Measurements from ENCODE around the gene GRK5. TPM values are rescaled to one million over a fixed set of nuclear protein-coding genes. Genes with fewer than 3 reads are reported as not detected.

GRK5 gene
- total RNA-seq, 1 experiment from 2014 or later: 2.3 TPM

DNA sequence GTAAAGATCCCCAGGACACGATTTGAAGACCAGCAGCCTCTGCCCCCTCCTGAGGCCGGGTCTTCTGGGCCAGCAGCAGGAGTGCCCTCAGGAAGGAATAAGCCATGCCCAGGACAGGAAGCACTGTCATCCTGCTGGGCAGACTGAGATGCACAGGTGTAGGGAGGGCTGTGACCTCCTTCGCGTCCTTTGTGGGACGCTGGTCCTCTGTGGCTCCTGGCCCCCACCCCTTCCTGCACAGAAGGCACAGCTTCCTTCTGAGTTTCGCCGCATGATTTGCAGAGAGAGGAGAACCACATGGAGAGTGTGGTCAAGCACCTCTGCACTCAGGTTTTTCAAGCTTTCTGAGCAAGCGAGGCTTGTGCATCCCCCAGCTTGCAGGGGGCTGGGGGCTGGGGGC, 222.4 kb downstream of the GRK5 start:
- ATAC-seq (no peak), DNase-seq (ENCODE audit: low spot score) (no peak)
- TF ChIP-seq, protein P1, sequence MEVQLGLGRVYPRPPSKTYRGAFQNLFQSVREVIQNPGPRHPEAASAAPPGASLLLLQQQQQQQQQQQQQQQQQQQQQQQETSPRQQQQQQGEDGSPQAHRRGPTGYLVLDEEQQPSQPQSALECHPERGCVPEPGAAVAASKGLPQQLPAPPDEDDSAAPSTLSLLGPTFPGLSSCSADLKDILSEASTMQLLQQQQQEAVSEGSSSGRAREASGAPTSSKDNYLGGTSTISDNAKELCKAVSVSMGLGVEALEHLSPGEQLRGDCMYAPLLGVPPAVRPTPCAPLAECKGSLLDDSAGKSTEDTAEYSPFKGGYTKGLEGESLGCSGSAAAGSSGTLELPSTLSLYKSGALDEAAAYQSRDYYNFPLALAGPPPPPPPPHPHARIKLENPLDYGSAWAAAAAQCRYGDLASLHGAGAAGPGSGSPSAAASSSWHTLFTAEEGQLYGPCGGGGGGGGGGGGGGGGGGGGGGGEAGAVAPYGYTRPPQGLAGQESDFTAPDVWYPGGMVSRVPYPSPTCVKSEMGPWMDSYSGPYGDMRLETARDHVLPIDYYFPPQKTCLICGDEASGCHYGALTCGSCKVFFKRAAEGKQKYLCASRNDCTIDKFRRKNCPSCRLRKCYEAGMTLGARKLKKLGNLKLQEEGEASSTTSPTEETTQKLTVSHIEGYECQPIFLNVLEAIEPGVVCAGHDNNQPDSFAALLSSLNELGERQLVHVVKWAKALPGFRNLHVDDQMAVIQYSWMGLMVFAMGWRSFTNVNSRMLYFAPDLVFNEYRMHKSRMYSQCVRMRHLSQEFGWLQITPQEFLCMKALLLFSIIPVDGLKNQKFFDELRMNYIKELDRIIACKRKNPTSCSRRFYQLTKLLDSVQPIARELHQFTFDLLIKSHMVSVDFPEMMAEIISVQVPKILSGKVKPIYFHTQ (CRISPR knock-in tag; IDR thresholded peaks at IDR 0.05): no peak
- no peak for TF ChIP-seq CREB1 (CRISPR knock-in tag; IDR thresholded peaks at IDR 0.05)
- TF ChIP-seq, protein P2, sequence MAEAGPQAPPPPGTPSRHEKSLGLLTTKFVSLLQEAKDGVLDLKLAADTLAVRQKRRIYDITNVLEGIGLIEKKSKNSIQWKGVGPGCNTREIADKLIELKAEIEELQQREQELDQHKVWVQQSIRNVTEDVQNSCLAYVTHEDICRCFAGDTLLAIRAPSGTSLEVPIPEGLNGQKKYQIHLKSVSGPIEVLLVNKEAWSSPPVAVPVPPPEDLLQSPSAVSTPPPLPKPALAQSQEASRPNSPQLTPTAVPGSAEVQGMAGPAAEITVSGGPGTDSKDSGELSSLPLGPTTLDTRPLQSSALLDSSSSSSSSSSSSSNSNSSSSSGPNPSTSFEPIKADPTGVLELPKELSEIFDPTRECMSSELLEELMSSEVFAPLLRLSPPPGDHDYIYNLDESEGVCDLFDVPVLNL (CRISPR knock-in tag; IDR thresholded peaks at IDR 0.05; ENCODE audit: borderline replicate concordance, low read depth): no peak
- TF ChIP-seq, protein P3, sequence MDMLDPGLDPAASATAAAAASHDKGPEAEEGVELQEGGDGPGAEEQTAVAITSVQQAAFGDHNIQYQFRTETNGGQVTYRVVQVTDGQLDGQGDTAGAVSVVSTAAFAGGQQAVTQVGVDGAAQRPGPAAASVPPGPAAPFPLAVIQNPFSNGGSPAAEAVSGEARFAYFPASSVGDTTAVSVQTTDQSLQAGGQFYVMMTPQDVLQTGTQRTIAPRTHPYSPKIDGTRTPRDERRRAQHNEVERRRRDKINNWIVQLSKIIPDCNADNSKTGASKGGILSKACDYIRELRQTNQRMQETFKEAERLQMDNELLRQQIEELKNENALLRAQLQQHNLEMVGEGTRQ (CRISPR knock-in tag; IDR thresholded peaks at IDR 0.05): no peak
- no peak for TF ChIP-seq JUN (CRISPR knock-in tag; IDR thresholded peaks at IDR 0.05)
- peaks cover 14% of the 10 kb centered on the region for H3K9me3 Mint-ChIP-seq
- H3K4me1 Mint-ChIP-seq: no peaks in the 10 kb centered on the region
- ChIA-PET POLR2A (no interaction called here), CTCF (interaction anchor here (1.1 kb wide), 1 partner anchor 230 kb away, joined by 7 read pairs; no protein-coding TSS in a partner anchor)
- H3K27ac Mint-ChIP-seq: no peak overlapping the region
- H3K27me3 Mint-ChIP-seq (ENCODE audit: low read depth): no peaks in the 10 kb centered on the region
- H3K4me3 Mint-ChIP-seq: no peak overlapping the region
- H3K36me3 Mint-ChIP-seq: peaks cover 13% of the 10 kb centered on the region

DNA sequence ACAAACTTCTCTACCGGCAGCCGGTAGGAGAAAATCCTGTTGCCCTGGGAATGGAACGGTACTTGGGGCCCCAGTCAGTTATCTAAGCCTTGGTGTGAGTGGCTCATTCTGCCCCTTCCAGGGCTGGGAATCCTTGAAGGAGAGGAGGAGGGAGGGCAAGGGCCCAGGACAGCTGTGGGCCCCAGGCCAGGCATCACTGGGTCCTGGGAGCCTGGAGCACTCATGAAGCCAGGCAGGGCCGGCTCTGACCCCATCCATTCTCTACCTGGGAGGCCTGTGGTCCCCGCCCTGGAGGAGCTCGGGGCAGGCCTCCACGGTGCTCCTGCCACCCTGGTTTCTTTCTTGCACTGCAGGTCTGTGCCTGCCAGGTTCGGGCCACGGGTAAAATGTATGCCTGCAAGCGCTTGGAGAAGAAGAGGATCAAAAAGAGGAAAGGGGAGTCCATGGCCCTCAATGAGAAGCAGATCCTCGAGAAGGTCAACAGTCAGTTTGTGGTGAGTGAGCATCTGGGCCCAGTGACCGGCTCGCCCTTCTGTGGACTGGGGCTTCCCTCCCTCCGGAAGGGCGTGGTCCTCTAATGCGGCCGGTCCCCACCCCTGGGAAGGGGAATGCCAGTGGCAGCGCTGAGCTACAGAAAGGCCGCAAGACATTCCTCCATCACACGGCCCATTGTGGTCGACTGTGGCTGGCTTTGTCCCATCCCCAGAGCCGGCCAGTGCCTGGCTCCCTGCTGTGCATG, 223.8 kb downstream of the GRK5 start:
- H3K4me1 Mint-ChIP-seq: no peaks in the 10 kb centered on the region
- H3K9me3 Mint-ChIP-seq: peaks cover 24% of the 10 kb centered on the region
- POLR2A ChIA-PET: no interaction called here
- H3K4me3 Mint-ChIP-seq: no peak overlapping the region
- CTCF ChIA-PET: interaction anchor here (1.2 to 2.4 kb wide), 4 partner anchors 14 to 232 kb away, joined by 3 to 9 read pairs (median 7); partner anchors contain the start of gene GRK5
- TF ChIP-seq ZNF219 (CRISPR knock-in tag; IDR thresholded peaks at IDR 0.05; ENCODE audit: borderline replicate concordance) (no peak), ZNF138 (CRISPR knock-in tag; conservative IDR thresholded peaks at IDR 0.05) (no peak), HMGA2 (CRISPR knock-in tag; IDR thresholded peaks at IDR 0.05) (no peak), ETV6 (CRISPR knock-in tag; IDR thresholded peaks at IDR 0.05) (no peak)
- TF ChIP-seq, protein P4, sequence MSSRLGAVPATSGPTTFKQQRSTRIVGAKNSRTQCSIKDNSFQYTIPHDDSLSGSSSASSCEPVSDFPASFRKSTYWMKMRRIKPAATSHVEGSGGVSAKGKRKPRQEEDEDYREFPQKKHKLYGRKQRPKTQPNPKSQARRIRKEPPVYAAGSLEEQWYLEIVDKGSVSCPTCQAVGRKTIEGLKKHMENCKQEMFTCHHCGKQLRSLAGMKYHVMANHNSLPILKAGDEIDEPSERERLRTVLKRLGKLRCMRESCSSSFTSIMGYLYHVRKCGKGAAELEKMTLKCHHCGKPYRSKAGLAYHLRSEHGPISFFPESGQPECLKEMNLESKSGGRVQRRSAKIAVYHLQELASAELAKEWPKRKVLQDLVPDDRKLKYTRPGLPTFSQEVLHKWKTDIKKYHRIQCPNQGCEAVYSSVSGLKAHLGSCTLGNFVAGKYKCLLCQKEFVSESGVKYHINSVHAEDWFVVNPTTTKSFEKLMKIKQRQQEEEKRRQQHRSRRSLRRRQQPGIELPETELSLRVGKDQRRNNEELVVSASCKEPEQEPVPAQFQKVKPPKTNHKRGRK (CRISPR knock-in tag; IDR thresholded peaks at IDR 0.05; ENCODE audit: borderline replicate concordance): no peak
- TF ChIP-seq, protein P3 (CRISPR knock-in tag; IDR thresholded peaks at IDR 0.05): no peak
- TF ChIP-seq, protein P5, sequence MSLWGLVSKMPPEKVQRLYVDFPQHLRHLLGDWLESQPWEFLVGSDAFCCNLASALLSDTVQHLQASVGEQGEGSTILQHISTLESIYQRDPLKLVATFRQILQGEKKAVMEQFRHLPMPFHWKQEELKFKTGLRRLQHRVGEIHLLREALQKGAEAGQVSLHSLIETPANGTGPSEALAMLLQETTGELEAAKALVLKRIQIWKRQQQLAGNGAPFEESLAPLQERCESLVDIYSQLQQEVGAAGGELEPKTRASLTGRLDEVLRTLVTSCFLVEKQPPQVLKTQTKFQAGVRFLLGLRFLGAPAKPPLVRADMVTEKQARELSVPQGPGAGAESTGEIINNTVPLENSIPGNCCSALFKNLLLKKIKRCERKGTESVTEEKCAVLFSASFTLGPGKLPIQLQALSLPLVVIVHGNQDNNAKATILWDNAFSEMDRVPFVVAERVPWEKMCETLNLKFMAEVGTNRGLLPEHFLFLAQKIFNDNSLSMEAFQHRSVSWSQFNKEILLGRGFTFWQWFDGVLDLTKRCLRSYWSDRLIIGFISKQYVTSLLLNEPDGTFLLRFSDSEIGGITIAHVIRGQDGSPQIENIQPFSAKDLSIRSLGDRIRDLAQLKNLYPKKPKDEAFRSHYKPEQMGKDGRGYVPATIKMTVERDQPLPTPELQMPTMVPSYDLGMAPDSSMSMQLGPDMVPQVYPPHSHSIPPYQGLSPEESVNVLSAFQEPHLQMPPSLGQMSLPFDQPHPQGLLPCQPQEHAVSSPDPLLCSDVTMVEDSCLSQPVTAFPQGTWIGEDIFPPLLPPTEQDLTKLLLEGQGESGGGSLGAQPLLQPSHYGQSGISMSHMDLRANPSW (CRISPR knock-in tag; conservative IDR thresholded peaks at IDR 0.05; ENCODE audit: low read depth): no peak
- DNase-seq (ENCODE audit: low spot score): no peak
- H3K36me3 Mint-ChIP-seq: peaks cover 23% of the 10 kb centered on the region
- peaks cover 6% of the 10 kb centered on the region; the same call in 1 of the 2 replicates for H3K27me3 Mint-ChIP-seq (ENCODE audit: low read depth)
- no peak overlapping the region for H3K27ac Mint-ChIP-seq
- ATAC-seq: no peak
